H1 (cell line): ENCODE results near the gene ZRANB3. TPM values are rescaled to one million over a fixed set of nuclear protein-coding genes. Genes with fewer than 3 reads are reported as not detected.

Experiments used
- CTCF ChIA-PET: fragments of 300-600 bp; sonication (Branson Sonifier 250); formaldehyde crosslinking; loops from one replicate; lab custom pipeline; 2021; ENCODE audit not compliant: partially characterized antibody; lab: Charles Lee
- POLR2A ChIA-PET: fragments of 300-600 bp; sonication (Branson Sonifier 250); formaldehyde crosslinking; loops from one replicate; lab custom pipeline; 2021; ENCODE audit warnings: inconsistent platforms; ENCODE audit not compliant: partially characterized antibody; lab: Charles Lee
- DNase-seq, 2 experiments: peaks; one replicate each; pipeline versions ENCODE4 v3.0.0 to v3.0.0-alpha.2; 2010 to 2022; ENCODE audit warnings: low spot score in 2 of 2, low read depth in 1 of 2, mixed read lengths in 1 of 2
- FAIRE-seq: peaks from 2 replicates; lab custom pipeline; 2011; peaks lifted over from hg19 to GRCh38; lab: Jason Lieb, UNC
- H2AFZ ChIP-seq: 2 replicates; pipeline ENCODE4 v1.8.1; 2012; ENCODE audit warnings: low read length, inconsistent platforms
- H2AK5ac ChIP-seq: 2 replicates; pipeline ENCODE4 v1.6.1; 2013; ENCODE audit warnings: low read depth, low read length
- H2BK120ac ChIP-seq: replicated peaks from 2 replicates; pipeline ENCODE3; 2013; ENCODE audit warnings: low read depth, low read length, inconsistent platforms
- H2BK12ac ChIP-seq: 2 replicates; pipeline ENCODE4 v1.6.1; 2013; ENCODE audit warnings: low read depth, low read length
- H2BK15ac ChIP-seq: 2 replicates; pipeline ENCODE4 v1.6.1; 2013; ENCODE audit warnings: low read length
- H2BK20ac ChIP-seq: 2 replicates; pipeline ENCODE4 v1.6.1; 2013; ENCODE audit warnings: low read length
- H2BK5ac ChIP-seq: 2 replicates; pipeline ENCODE4 v1.6.1; 2013; ENCODE audit warnings: low read depth, low read length
- H3K14ac ChIP-seq: 2 replicates; pipeline ENCODE4 v1.6.1; 2013; ENCODE audit warnings: inconsistent platforms; ENCODE audit not compliant: insufficient read length
- H3K18ac ChIP-seq: 2 replicates; pipeline ENCODE4 v1.6.1; 2013; ENCODE audit warnings: low read length; ENCODE audit errors: extremely low read depth
- H3K23ac ChIP-seq: 2 replicates; pipeline ENCODE4 v1.6.1; 2013; ENCODE audit warnings: inconsistent platforms; ENCODE audit not compliant: insufficient read length
- H3K23me2 ChIP-seq: 2 replicates; pipeline ENCODE4 v1.6.1; 2013; ENCODE audit warnings: low read depth, low read length
- H3K27ac ChIP-seq: 2 replicates; pipeline ENCODE4 v1.6.1; 2011; ENCODE audit warnings: low read depth, low read length, inconsistent platforms
- H3K27me3 ChIP-seq, 4 experiments: replicated peaks in 1 of 4; 1 replicate in 1 of 4; 2 replicates in 3 of 4; pipeline versions ENCODE4 v1.6.1 to v1.8.1; 2011 to 2013; ENCODE audit warnings: low read length in 3 of 4, mild to moderate bottlenecking in 3 of 4, inconsistent platforms in 2 of 4, mixed read lengths in 2 of 4, moderate library complexity in 1 of 4; ENCODE audit not compliant: control insufficient read depth in 3 of 4, insufficient read depth in 3 of 4; ENCODE audit errors: extremely low read depth in 1 of 4
- H3K36me3 ChIP-seq, 4 experiments: 2 replicates each; pipeline versions ENCODE4 v1.6.1 to v1.8.1; 2011 to 2013; ENCODE audit warnings: mild to moderate bottlenecking in 4 of 4, low read length in 3 of 4, moderate library complexity in 2 of 4, control low read depth in 1 of 4, inconsistent platforms in 1 of 4; ENCODE audit not compliant: insufficient read depth in 4 of 4, control insufficient read depth in 2 of 4
- H3K4ac ChIP-seq: replicated peaks from 2 replicates; pipeline ENCODE3; 2013; ENCODE audit warnings: low read length, low read depth, mixed read lengths, inconsistent platforms; ENCODE audit not compliant: insufficient read length
- H3K4me1 ChIP-seq, 4 experiments: replicated peaks in 1 of 4; 1 replicate in 1 of 4; 2 replicates in 3 of 4; pipeline versions ENCODE4 v1.6.1 to v1.8.1; 2011 to 2013; ENCODE audit warnings: low read length in 3 of 4, inconsistent platforms in 2 of 4, mixed read lengths in 1 of 4; ENCODE audit not compliant: insufficient read depth in 4 of 4, control insufficient read depth in 3 of 4
- H3K4me2 ChIP-seq, 2 experiments: 2 replicates each; pipeline versions ENCODE4 v1.6.1 to v1.8.1; 2011 to 2013; ENCODE audit warnings: low read depth in 2 of 2, low read length in 2 of 2, control low read depth in 1 of 2, inconsistent platforms in 1 of 2, mild to moderate bottlenecking in 1 of 2; ENCODE audit not compliant: insufficient read depth in 1 of 2
- H3K4me3 ChIP-seq, 4 experiments: fragments of 200-600, 300-600 bp in 1 of 4; sonication (generic), shearing (Covaris generic), sonication (Bioruptor Twin) in 1 of 4; 2 replicates each; pipeline versions ENCODE4 v1.5.1 to v1.8.1; 2011 to 2016; ENCODE audit warnings: low read length in 4 of 4, low read depth in 3 of 4, control low read depth in 2 of 4, inconsistent platforms in 2 of 4, mild to moderate bottlenecking in 2 of 4, mixed read lengths in 1 of 4, moderate library complexity in 1 of 4; ENCODE audit not compliant: insufficient read depth in 2 of 4; ENCODE audit errors: extremely low read depth in 1 of 4
- H3K56ac ChIP-seq: replicated peaks from 2 replicates; pipeline ENCODE3; 2013; ENCODE audit warnings: low read depth, mild to moderate bottlenecking, mixed read lengths, low read length, inconsistent platforms; ENCODE audit not compliant: insufficient read length
- H3K79me1 ChIP-seq: 2 replicates; pipeline ENCODE4 v1.6.1; 2013; ENCODE audit warnings: low read depth, low read length, control low read depth
- H3K79me2 ChIP-seq, 2 experiments: 2 replicates each; pipeline versions ENCODE4 v1.6.1 to v1.8.1; 2012 to 2013; ENCODE audit warnings: low read length in 2 of 2, mild to moderate bottlenecking in 2 of 2, inconsistent platforms in 1 of 2; ENCODE audit not compliant: insufficient read depth in 2 of 2, control insufficient read depth in 1 of 2
- H3K9ac ChIP-seq, 4 experiments: replicated peaks in 1 of 4; 1 replicate in 1 of 4; 2 replicates in 3 of 4; pipeline versions ENCODE4 v1.6.1 to v1.8.1; 2011 to 2013; ENCODE audit warnings: low read depth in 3 of 4, low read length in 3 of 4, control low read depth in 2 of 4, mild to moderate bottlenecking in 2 of 4, moderate library complexity in 2 of 4, inconsistent platforms in 1 of 4; ENCODE audit errors: extremely low read depth in 1 of 4
- H3K9me3 ChIP-seq, 2 experiments: 2 replicates each; pipeline versions ENCODE4 v1.6.1 to v1.8.1; 2012 to 2013; ENCODE audit warnings: mild to moderate bottlenecking in 2 of 2, moderate library complexity in 2 of 2, control low read depth in 1 of 2, inconsistent platforms in 1 of 2, low read depth in 1 of 2, low read length in 1 of 2, mixed read lengths in 1 of 2; ENCODE audit not compliant: insufficient read depth in 2 of 2
- H4K20me1 ChIP-seq, 2 experiments: replicated peaks in 1 of 2; 2 replicates each; pipeline versions ENCODE3 to v1.8.1; 2011 to 2013; ENCODE audit warnings: inconsistent platforms in 2 of 2, low read length in 2 of 2, mild to moderate bottlenecking in 1 of 2; ENCODE audit not compliant: insufficient read depth in 2 of 2, control insufficient read depth in 1 of 2
- H4K5ac ChIP-seq: 2 replicates; pipeline ENCODE4 v1.6.1; 2013; ENCODE audit warnings: low read length, low read depth, mixed read lengths, inconsistent platforms; ENCODE audit not compliant: insufficient read length
- H4K8ac ChIP-seq: 2 replicates; pipeline ENCODE4 v1.8.0; 2013; ENCODE audit warnings: mild to moderate bottlenecking, moderate library complexity, low read length, inconsistent platforms; ENCODE audit not compliant: insufficient read depth; ENCODE audit errors: extremely low read depth
- H4K91ac ChIP-seq: replicated peaks from 2 replicates; pipeline ENCODE3; 2013; ENCODE audit warnings: low read length, mixed read lengths, inconsistent platforms; ENCODE audit not compliant: insufficient read length
- GTF2F1 ChIP-seq: IDR thresholded peaks from 2 replicates; pipeline ENCODE4 v1.6.1; 2012; ENCODE audit warnings: low read depth, low read length, improper control_type of control experiment, borderline replicate concordance
- POU5F1 ChIP-seq: IDR thresholded peaks from 2 replicates; pipeline ENCODE4 v1.6.1; 2011; ENCODE audit warnings: low read depth, mild to moderate bottlenecking, low read length, moderate library complexity
- WGBS, 2 experiments: shearing (Covaris generic) in 1 of 2; methylation state at CpG; one replicate each; pipeline versions ENCODE4 v1.1.6 to v1.1.7; 2013 to 2015; ENCODE audit warnings: low lambda C conversion rate in 2 of 2, mixed read lengths in 2 of 2, inconsistent platforms in 1 of 2, low coverage in 1 of 2, missing lambda C conversion rate in 1 of 2; ENCODE audit not compliant: insufficient replicate concordance in 2 of 2, insufficient coverage in 1 of 2, insufficient read length in 1 of 2; ENCODE audit errors: extremely low coverage in 1 of 2, missing lambda C conversion rate in 1 of 2; 5-methylcytosine and 5-hydroxymethylcytosine counted together
- polyA plus RNA-seq, 7 experiments: library from polyadenylated mRNA; depleted of rRNA in 3 of 7; stranded (reverse) in 5 of 7; unstranded in 2 of 7; fragments of >200 nt in 5 of 7; fragments of 200-250 nt in 2 of 7; gene quantifications; 1 replicate in 5 of 7; 2 replicates in 1 of 7; 4 replicates in 1 of 7; pipeline versions ENCODE4 v1.2.1 to v1.2.3, GENCODE V29; 2011 to 2013; ENCODE audit warnings: missing spikeins in 2 of 7, mixed read lengths in 2 of 7
- total RNA-seq: library from RNA; stranded (reverse); fragmentation: NEBNext Ultra II Directional; extraction: Animal tissue kit (Norgen Biotek cat#: 25700); gene quantifications from 2 replicates; pipeline ENCODE4 v1.2.1, GENCODE V29; 2021

ZRANB3 gene
- total and polyA plus RNA-seq, 2 of the 8 experiments (the other 6 are each of a cell fraction or from before 2014, with no cell fraction given): 4.5 to 19.3 TPM

DNA sequence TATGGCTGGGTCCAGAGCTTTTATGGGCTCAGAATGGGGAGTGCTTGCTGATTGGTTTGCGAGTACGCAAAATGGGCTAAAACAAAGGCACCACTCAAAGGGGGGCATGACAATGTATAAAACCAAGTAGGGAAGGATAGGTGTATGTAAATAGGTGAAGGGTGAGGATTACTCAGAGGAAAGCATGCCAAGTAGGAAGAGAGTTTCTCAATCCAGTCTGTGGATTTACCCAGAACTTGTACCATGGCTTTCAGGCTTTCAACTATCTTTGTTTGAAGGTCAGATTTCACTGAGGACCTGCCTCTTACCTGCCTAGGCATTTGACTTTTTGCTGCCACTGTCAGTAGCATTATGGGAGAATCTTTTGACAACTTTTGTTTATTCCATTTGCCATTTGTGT is 386.7 kb downstream of the ZRANB3 start:
- Histone ChIP-seq H2BK120ac (no peak overlapping the region), H2BK15ac (no peak overlapping the region), H3K4me2 (no peak overlapping the region), H3K4me3 (no peak overlapping the region), H3K9me3 (no peaks in the 10 kb centered on the region; a peak in 1 of 4 replicates), H3K27ac (no peak overlapping the region), H3K4me1 (peaks cover 0 to 7% (median 5%) of the 10 kb centered on the region in 4 experiments; a peak in 6 of 7 replicates), H3K79me1 (no peaks in the 10 kb centered on the region), H2AK5ac (no peak overlapping the region), H2BK12ac (no peak overlapping the region), H2AFZ (no peak overlapping the region), H2BK5ac (no peak overlapping the region), H3K9ac (no peak overlapping the region), H2BK20ac (no peak overlapping the region), H4K5ac (no peak overlapping the region), H3K14ac (no peak overlapping the region), H3K23me2 (peaks cover 2% of the 10 kb centered on the region; the same call in 1 of the 2 replicates), H4K8ac (no peak overlapping the region), H3K23ac (no peak overlapping the region), H4K91ac (no peak overlapping the region), H4K20me1 (no peaks in the 10 kb centered on the region), H3K4ac (no peak overlapping the region), H3K79me2 (no peaks in the 10 kb centered on the region; a peak in 1 of 4 replicates), H3K36me3 (peaks cover 0 to 13% (median 6%) of the 10 kb centered on the region in 4 experiments; a peak in 3 of 8 replicates), H3K27me3 (no peaks in the 10 kb centered on the region), H3K56ac (no peak overlapping the region), H3K18ac (no peak overlapping the region)
- no peak for DNase-seq
- TF ChIP-seq GTF2F1: no peak
- TF ChIP-seq POU5F1: no peak
- CTCF ChIA-PET: interaction anchor here (1.1 kb wide), 1 partner anchor 88 kb away, joined by 3 read pairs; no protein-coding TSS in a partner anchor
- 89% methylated on average over 2 of the region's 2 CpGs; no CpG with 5 or more reads in 1 of the 2 experiments for WGBS, 2 experiments
- FAIRE-seq: peak; percentile 55
- POLR2A ChIA-PET: no interaction called here
